ENCODE results near the gene NR6A1.

NR6A1 gene

DNA sequence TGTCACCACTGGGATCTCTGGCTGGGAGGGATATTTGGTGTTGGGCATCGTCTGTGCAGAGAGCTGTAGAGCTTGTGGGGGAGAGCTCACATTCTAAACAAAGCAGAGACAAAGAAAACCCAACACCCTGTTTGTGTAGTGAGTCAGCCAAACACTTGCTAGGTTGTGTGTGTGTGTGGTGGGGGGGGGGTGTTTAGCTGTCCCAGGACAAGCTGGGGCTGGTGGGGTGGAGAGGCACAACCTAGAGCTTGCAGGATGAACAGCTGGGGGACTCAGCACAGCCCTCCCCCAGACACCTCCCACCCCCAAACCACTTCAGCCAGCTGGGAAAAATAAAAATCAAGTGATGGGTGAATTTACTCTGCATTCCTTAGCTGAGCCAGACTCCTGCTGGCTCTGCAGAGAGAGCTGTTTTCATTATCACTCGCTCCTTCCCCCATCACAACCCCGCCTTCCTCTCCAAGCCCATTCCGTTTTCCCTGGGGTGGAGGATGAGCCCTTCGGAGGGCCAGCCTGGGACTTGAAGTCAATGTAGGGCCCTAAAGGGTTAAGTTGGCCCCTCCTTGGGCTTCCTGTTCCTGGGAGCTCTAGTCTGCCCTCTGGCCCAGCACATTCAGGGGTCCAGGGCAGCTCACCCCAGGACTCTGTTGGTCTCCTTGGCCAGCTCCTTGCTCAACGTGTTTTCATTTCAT lies 8.4 kb upstream of the NR6A1 start (continued):
- TF ChIP-seq, protein P1, sequence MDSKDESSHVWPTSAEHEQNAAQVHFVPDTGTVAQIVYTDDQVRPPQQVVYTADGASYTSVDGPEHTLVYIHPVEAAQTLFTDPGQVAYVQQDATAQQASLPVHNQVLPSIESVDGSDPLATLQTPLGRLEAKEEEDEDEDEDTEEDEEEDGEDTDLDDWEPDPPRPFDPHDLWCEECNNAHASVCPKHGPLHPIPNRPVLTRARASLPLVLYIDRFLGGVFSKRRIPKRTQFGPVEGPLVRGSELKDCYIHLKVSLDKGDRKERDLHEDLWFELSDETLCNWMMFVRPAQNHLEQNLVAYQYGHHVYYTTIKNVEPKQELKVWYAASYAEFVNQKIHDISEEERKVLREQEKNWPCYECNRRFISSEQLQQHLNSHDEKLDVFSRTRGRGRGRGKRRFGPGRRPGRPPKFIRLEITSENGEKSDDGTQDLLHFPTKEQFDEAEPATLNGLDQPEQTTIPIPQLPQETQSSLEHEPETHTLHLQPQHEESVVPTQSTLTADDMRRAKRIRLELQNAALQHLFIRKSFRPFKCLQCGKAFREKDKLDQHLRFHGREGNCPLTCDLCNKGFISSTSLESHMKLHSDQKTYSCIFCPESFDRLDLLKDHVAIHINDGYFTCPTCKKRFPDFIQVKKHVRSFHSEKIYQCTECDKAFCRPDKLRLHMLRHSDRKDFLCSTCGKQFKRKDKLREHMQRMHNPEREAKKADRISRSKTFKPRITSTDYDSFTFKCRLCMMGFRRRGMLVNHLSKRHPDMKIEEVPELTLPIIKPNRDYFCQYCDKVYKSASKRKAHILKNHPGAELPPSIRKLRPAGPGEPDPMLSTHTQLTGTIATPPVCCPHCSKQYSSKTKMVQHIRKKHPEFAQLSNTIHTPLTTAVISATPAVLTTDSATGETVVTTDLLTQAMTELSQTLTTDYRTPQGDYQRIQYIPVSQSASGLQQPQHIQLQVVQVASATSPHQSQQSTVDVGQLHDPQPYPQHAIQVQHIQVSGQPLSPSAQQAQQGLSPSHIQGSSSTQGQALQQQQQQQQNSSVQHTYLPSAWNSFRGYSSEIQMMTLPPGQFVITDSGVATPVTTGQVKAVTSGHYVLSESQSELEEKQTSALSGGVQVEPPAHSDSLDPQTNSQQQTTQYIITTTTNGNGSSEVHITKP (tag by site-specific recombination; IDR thresholded peaks at IDR 0.05), result no peak
- TF ChIP-seq ZNF423 (tag by site-specific recombination; IDR thresholded peaks at IDR 0.05), result no peak
- TF ChIP-seq ZNF350 (tag by site-specific recombination; IDR thresholded peaks at IDR 0.05), result no peak
- TF ChIP-seq, protein P2, sequence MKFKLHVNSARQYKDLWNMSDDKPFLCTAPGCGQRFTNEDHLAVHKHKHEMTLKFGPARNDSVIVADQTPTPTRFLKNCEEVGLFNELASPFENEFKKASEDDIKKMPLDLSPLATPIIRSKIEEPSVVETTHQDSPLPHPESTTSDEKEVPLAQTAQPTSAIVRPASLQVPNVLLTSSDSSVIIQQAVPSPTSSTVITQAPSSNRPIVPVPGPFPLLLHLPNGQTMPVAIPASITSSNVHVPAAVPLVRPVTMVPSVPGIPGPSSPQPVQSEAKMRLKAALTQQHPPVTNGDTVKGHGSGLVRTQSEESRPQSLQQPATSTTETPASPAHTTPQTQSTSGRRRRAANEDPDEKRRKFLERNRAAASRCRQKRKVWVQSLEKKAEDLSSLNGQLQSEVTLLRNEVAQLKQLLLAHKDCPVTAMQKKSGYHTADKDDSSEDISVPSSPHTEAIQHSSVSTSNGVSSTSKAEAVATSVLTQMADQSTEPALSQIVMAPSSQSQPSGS (tag by site-specific recombination; IDR thresholded peaks at IDR 0.05; ENCODE audit: low read depth), result no peak
- TF ChIP-seq ZNF426 (tag by site-specific recombination; IDR thresholded peaks at IDR 0.05), result no peak
- TF ChIP-seq ZFHX2 (tag by site-specific recombination; conservative IDR thresholded peaks at IDR 0.05), result peak; percentile 19; the same call in 1 of the 2 replicates
- TF ChIP-seq TRIM28 (IDR thresholded peaks at IDR 0.05; ENCODE audit: borderline replicate concordance, low read length), result no peak
- TF ChIP-seq ZNF10 (tag by site-specific recombination; IDR thresholded peaks at IDR 0.05), result no peak
- no peak for TF ChIP-seq ZNF701 (tag by site-specific recombination; IDR thresholded peaks at IDR 0.05)
- TF ChIP-seq ZNF248 (tag by site-specific recombination; IDR thresholded peaks at IDR 0.05), result no peak
- no peak for TF ChIP-seq ZNF223 (tag by site-specific recombination; IDR thresholded peaks at IDR 0.05)
- TF ChIP-seq ZNF2 (tag by site-specific recombination; IDR thresholded peaks at IDR 0.05), result no peak
- no peak for TF ChIP-seq KLF9 (tag by site-specific recombination; IDR thresholded peaks at IDR 0.05; ENCODE audit: low read depth)
- no peak for TF ChIP-seq ZNF169 (tag by site-specific recombination; IDR thresholded peaks at IDR 0.05)
- no peak for TF ChIP-seq GLI4 (tag by site-specific recombination; IDR thresholded peaks at IDR 0.05)
- 0 out of 2 replicates have a peak, but pooled peaks have one; percentile 12 for TF ChIP-seq KLF8 (tag by site-specific recombination; IDR thresholded peaks at IDR 0.05)
- TF ChIP-seq, protein P3, sequence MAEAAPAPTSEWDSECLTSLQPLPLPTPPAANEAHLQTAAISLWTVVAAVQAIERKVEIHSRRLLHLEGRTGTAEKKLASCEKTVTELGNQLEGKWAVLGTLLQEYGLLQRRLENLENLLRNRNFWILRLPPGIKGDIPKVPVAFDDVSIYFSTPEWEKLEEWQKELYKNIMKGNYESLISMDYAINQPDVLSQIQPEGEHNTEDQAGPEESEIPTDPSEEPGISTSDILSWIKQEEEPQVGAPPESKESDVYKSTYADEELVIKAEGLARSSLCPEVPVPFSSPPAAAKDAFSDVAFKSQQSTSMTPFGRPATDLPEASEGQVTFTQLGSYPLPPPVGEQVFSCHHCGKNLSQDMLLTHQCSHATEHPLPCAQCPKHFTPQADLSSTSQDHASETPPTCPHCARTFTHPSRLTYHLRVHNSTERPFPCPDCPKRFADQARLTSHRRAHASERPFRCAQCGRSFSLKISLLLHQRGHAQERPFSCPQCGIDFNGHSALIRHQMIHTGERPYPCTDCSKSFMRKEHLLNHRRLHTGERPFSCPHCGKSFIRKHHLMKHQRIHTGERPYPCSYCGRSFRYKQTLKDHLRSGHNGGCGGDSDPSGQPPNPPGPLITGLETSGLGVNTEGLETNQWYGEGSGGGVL (tag by site-specific recombination; IDR thresholded peaks at IDR 0.05), result peak; percentile 97
- no peak for TF ChIP-seq ZNF335 (tag by site-specific recombination; conservative IDR thresholded peaks at IDR 0.05)
- 0 out of 2 replicates have a peak, but pooled peaks have one; percentile 11 for TF ChIP-seq WT1 (tag by site-specific recombination; IDR thresholded peaks at IDR 0.05)
- TF ChIP-seq, protein P4, sequence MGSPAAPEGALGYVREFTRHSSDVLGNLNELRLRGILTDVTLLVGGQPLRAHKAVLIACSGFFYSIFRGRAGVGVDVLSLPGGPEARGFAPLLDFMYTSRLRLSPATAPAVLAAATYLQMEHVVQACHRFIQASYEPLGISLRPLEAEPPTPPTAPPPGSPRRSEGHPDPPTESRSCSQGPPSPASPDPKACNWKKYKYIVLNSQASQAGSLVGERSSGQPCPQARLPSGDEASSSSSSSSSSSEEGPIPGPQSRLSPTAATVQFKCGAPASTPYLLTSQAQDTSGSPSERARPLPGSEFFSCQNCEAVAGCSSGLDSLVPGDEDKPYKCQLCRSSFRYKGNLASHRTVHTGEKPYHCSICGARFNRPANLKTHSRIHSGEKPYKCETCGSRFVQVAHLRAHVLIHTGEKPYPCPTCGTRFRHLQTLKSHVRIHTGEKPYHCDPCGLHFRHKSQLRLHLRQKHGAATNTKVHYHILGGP (tag by site-specific recombination; IDR thresholded peaks at IDR 0.05), result no peak
- no peak for TF ChIP-seq ZNF571 (tag by site-specific recombination; IDR thresholded peaks at IDR 0.05)
- peak; percentile 48 for TF ChIP-seq ZBTB17 (tag by site-specific recombination; IDR thresholded peaks at IDR 0.05)
- TF ChIP-seq ZNF521 (tag by site-specific recombination; IDR thresholded peaks at IDR 0.05), result no peak
- TF ChIP-seq, protein P5, sequence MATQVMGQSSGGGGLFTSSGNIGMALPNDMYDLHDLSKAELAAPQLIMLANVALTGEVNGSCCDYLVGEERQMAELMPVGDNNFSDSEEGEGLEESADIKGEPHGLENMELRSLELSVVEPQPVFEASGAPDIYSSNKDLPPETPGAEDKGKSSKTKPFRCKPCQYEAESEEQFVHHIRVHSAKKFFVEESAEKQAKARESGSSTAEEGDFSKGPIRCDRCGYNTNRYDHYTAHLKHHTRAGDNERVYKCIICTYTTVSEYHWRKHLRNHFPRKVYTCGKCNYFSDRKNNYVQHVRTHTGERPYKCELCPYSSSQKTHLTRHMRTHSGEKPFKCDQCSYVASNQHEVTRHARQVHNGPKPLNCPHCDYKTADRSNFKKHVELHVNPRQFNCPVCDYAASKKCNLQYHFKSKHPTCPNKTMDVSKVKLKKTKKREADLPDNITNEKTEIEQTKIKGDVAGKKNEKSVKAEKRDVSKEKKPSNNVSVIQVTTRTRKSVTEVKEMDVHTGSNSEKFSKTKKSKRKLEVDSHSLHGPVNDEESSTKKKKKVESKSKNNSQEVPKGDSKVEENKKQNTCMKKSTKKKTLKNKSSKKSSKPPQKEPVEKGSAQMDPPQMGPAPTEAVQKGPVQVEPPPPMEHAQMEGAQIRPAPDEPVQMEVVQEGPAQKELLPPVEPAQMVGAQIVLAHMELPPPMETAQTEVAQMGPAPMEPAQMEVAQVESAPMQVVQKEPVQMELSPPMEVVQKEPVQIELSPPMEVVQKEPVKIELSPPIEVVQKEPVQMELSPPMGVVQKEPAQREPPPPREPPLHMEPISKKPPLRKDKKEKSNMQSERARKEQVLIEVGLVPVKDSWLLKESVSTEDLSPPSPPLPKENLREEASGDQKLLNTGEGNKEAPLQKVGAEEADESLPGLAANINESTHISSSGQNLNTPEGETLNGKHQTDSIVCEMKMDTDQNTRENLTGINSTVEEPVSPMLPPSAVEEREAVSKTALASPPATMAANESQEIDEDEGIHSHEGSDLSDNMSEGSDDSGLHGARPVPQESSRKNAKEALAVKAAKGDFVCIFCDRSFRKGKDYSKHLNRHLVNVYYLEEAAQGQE (tag by site-specific recombination; IDR thresholded peaks at IDR 0.05), result no peak
- TF ChIP-seq PRDM1 (tag by site-specific recombination; IDR thresholded peaks at IDR 0.05), result no peak
- no peak for TF ChIP-seq ZNF157 (tag by site-specific recombination; IDR thresholded peaks at IDR 0.05)
- TF ChIP-seq TCF7L2 (IDR thresholded peaks at IDR 0.05; ENCODE audit: borderline replicate concordance, low read depth, low read length), result no peak
- no peak for TF ChIP-seq ZBTB20 (tag by site-specific recombination; IDR thresholded peaks at IDR 0.05)
- no peak for TF ChIP-seq ZIC2 (tag by site-specific recombination; IDR thresholded peaks at IDR 0.05)
- TF ChIP-seq ZNF837 (tag by site-specific recombination; IDR thresholded peaks at IDR 0.05), result no peak

Data from HEK293 (cell line).